ENCODE results near the gene YWHAH.

The YWHAH gene

DNA sequence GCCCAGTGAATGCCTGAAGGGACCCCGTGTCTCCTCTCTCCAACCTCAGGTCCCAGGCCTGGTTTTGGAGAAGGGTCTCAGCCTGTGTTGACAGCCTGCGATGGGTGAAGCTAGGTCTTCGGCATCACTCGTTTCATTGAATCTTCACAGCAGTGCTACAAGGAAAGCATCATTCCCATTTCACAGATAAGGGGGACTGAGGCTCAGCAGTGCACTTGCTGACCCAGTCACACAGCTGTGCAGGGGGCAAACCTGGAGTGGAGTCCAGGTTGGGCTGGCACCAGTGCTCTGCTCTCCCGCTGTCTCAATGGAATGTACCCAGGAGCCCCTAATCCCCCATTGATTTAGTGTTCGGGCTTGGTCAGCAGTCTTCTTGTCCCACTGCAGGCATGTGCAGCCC, 10.9 kb upstream of the YWHAH start:
- H3K27ac Mint-ChIP-seq, result no peak overlapping the region
- no peak overlapping the region for H3K4me3 Mint-ChIP-seq
- peaks cover 77% of the 10 kb centered on the region for H3K27me3 Mint-ChIP-seq
- CTCF ChIA-PET, result no interaction called here
- DNase-seq, result no peak
- no peaks in the 10 kb centered on the region for H3K36me3 Mint-ChIP-seq
- H3K4me1 Mint-ChIP-seq, result no peaks in the 10 kb centered on the region
- H3K9me3 Mint-ChIP-seq, result no peaks in the 10 kb centered on the region

DNA sequence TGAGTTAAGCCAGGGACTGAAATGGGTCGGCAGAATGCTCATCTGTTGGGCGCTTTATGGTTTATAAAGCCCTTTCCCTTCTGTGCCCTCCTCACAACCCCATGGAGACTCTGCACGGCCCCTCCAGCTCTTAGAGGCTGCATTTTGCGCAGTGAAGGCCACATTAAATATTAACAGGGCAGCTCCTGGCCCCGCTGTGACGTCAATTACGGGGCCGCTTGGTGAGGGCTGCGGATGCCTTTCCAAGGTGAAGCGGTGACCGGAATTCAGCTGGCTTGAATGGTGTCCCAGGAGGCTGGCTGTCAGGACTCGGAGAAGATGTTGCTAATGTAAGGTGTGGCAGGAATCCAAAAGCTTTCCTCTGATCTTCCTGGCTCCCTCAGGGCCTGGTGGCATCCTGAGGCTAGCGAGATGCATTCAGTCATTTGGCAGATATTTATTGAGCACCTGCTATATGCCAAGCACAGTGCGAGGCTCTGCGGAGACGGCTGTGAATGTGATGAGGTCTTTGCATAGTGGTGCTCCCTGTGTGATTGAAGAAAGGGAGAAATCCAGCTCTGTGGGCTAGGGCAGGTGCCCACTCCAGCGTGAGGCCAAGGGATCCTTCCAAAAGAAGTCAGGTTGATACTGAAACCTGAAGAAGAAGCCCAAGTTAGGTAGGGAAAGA, 10.4 kb upstream of the YWHAH start:
- no peaks in the 10 kb centered on the region for H3K36me3 Mint-ChIP-seq
- H3K27ac Mint-ChIP-seq, result no peak overlapping the region
- CTCF ChIA-PET, result no interaction called here
- peaks cover 75% of the 10 kb centered on the region for H3K27me3 Mint-ChIP-seq
- H3K4me1 Mint-ChIP-seq, result no peaks in the 10 kb centered on the region
- no peaks in the 10 kb centered on the region for H3K9me3 Mint-ChIP-seq
- DNase-seq, result no peak
- no peak overlapping the region for H3K4me3 Mint-ChIP-seq

DNA sequence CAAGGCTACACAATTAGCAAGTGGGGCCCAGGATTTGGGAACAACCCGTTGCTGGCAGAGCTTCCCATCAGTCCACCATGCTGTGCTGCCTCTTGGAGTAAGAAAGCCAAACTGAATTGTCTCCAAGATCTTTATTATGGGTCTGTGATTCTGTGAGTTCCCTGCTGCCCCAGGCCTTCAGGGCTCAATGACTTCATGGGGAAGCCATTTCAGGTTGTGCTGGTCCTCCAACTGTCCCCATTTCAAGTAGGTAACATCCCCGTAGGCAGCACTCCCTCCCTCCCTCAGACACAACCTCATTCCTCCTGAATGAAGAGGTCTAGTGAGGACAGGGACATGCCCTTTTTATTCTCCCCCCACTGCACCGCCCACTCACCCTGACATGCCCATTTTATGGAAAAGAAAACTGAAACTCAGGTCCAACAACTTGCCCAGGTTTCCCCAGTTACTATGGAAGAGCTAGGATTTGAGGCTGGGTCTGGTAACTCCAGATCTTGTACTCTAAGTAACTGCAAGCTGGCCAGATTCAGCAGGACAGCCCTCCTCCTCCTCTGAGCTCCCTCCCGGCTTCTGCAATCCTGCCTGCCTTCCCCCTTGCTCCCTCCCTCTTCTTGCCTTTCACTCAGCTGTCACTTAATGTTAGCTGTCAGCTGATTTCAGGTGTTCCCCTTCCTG, 8.2 kb upstream of the YWHAH start:
- Mint-ChIP-seq H3K4me1 (no peaks in the 10 kb centered on the region), H3K36me3 (no peaks in the 10 kb centered on the region), H3K4me3 (no peak overlapping the region), H3K9me3 (no peaks in the 10 kb centered on the region), H3K27me3 (peaks cover 64% of the 10 kb centered on the region), H3K27ac (no peak overlapping the region)
- no peak for DNase-seq
- CTCF ChIA-PET, result interaction anchor here (0.6 kb wide), 1 partner anchor 40 kb away, joined by 3 read pairs; no protein-coding TSS in a partner anchor

DNA sequence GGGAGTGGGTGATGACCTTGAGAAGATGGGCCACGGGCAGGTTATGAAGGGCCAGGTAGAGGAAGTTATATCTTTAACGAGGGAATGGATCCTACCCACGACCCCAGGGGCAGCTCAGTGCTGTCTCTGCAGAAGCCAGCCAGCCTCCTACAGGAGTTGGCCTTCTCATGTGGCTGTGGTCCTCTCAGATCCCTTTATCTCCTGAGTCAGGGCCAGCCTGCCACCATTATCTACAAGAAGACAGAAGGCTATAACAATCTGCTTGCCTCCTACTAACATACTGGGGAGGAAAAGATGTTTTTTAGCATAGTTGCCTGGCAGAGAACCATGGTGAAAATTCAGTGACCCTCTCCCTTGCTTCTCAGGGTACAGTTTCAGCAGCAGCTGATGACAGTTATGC, 7.0 kb upstream of the YWHAH start:
- CTCF ChIA-PET, result interaction anchor here (0.6 to 1.1 kb wide), 2 partner anchors 33 to 370 kb away, joined by 3 to 5 read pairs; no protein-coding TSS in a partner anchor
- no peaks in the 10 kb centered on the region for H3K36me3 Mint-ChIP-seq
- H3K9me3 Mint-ChIP-seq, result no peaks in the 10 kb centered on the region
- H3K27ac Mint-ChIP-seq, result no peak overlapping the region
- peaks cover 53% of the 10 kb centered on the region for H3K27me3 Mint-ChIP-seq
- peaks cover 4% of the 10 kb centered on the region for H3K4me1 Mint-ChIP-seq
- DNase-seq, result no peak
- no peak overlapping the region for H3K4me3 Mint-ChIP-seq

DNA sequence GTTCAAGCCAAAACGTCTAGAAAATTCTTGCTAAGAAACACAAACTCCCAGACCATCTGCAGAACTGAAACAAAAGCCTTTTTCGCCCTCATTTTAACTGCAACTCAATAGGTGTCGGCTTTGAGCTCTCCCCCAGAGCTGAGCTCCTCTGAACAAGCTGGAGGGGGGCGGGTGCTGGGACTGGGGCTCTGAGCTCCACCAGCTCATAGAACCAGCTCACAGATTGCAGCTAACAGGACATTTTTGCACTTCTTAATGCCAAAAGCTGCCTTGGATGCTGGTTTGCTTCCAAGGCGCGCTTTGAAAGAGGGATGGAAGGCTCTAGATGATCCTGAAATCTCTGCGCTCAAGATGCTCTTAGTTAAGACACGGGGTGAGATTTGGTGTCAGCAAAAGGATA, 6.0 kb upstream of the YWHAH start:
- Mint-ChIP-seq H3K4me3 (no peak overlapping the region), H3K4me1 (peaks cover 11% of the 10 kb centered on the region), H3K9me3 (no peaks in the 10 kb centered on the region), H3K36me3 (no peaks in the 10 kb centered on the region), H3K27ac (no peak overlapping the region), H3K27me3 (peaks cover 44% of the 10 kb centered on the region)
- CTCF ChIA-PET, result interaction anchor here (1.1 kb wide), 1 partner anchor 32 kb away, joined by 5 read pairs; no protein-coding TSS in a partner anchor
- no peak for DNase-seq

DNA sequence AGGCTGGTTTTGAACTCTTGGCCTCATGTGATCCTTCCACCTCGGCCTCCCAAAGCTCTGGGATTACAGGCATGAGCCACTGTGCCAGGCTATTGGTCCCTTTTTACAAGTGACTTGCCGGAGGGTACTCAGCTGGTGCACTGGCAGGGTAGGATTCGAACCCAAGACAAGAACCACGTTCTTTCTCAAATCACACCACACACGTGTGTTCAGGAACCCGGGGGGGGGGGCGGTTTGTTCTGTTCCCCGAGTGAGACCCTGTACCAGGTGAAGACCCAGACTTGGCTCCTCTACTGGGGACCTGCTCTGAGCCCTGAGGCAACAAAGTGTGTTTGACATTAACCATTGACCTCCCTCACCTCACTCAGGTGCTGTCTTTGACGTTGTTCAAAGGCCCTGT, 3.8 kb upstream of the YWHAH start:
- CTCF ChIA-PET, result no interaction called here
- H3K4me3 Mint-ChIP-seq, result no peak overlapping the region
- H3K4me1 Mint-ChIP-seq, result peaks cover 20% of the 10 kb centered on the region
- no peaks in the 10 kb centered on the region for H3K9me3 Mint-ChIP-seq
- no peaks in the 10 kb centered on the region for H3K36me3 Mint-ChIP-seq
- no peak for DNase-seq
- H3K27ac Mint-ChIP-seq, result no peak overlapping the region
- H3K27me3 Mint-ChIP-seq, result peaks cover 28% of the 10 kb centered on the region

DNA sequence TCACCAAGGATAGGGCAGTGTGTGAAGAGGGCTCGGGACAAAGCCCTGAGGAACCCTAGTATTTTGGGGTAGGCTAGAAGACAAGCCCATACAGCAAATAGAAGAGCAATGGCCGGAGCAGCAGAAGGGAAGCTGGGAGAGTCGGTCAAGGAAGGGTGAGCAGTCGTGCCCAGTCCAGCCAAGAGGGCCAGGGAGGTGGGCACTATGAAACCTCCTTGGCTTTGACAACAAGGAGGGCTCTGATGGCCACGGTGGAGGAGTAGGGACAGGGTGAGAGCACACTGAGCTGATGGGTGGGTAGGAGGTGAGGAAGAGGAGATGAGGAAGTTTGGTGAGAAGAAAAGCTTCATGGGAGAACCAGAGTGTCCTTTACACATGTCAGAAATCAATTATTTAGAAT, 2.2 kb upstream of the YWHAH start:
- CTCF ChIA-PET, result interaction anchor here (1.1 kb wide), 1 partner anchor 11 kb away, joined by 4 read pairs; no protein-coding TSS in a partner anchor
- H3K9me3 Mint-ChIP-seq, result no peaks in the 10 kb centered on the region
- H3K4me1 Mint-ChIP-seq, result peaks cover 22% of the 10 kb centered on the region
- no peak for DNase-seq
- H3K4me3 Mint-ChIP-seq, result peak overlapping the region; percentile 4
- peaks cover 17% of the 10 kb centered on the region for H3K27me3 Mint-ChIP-seq
- peaks cover under 1% of the 10 kb centered on the region for H3K36me3 Mint-ChIP-seq
- H3K27ac Mint-ChIP-seq, result peak overlapping the region; percentile 52

DNA sequence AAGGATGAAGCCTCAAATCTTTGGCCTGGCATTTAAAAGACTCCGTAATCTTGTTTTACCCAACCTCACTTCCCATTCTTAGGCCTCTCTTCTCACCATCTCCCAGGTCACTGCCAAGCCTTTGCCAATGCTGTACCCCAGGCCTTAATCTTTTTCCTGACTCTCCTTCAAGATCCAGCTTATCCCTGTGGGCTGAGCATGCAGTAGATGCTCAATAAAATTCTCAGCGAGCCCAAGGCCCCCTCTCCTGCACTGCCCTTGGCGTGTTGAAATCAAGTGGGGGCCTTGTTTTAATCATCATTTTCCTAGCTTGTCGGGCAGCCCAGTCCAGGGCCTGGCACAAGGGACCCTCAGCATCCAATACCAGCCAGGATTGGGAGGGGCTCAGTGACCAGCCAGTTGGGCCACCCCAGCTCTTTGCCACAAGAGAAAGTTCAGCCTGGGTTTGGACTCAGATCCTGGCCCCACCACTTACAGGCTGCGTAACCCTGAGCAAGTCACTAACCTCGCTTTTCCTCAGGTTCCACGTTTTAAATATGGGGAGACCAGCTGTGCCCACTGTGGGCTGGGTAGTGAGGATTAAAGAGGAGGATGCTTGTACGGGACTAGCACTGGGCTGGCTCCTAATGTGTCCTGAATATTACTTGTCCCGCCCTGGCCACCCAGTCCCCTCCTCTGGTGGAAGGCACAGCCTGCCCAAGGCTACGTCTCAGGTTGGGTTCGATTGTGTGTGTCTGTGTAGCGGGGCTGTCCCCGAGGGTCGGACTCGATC, 943 bp upstream of the YWHAH start:
- Mint-ChIP-seq H3K9me3 (no peaks in the 10 kb centered on the region), H3K27ac (peak overlapping the region; percentile 94), H3K4me1 (peaks cover 31% of the 10 kb centered on the region), H3K27me3 (peaks cover 6% of the 10 kb centered on the region), H3K4me3 (no peak overlapping the region), H3K36me3 (peaks cover 11% of the 10 kb centered on the region)
- CTCF ChIA-PET, result interaction anchor here (1.0 kb wide), 1 partner anchor 277 kb away, joined by 4 read pairs; no protein-coding TSS in a partner anchor
- no peak for DNase-seq

DNA sequence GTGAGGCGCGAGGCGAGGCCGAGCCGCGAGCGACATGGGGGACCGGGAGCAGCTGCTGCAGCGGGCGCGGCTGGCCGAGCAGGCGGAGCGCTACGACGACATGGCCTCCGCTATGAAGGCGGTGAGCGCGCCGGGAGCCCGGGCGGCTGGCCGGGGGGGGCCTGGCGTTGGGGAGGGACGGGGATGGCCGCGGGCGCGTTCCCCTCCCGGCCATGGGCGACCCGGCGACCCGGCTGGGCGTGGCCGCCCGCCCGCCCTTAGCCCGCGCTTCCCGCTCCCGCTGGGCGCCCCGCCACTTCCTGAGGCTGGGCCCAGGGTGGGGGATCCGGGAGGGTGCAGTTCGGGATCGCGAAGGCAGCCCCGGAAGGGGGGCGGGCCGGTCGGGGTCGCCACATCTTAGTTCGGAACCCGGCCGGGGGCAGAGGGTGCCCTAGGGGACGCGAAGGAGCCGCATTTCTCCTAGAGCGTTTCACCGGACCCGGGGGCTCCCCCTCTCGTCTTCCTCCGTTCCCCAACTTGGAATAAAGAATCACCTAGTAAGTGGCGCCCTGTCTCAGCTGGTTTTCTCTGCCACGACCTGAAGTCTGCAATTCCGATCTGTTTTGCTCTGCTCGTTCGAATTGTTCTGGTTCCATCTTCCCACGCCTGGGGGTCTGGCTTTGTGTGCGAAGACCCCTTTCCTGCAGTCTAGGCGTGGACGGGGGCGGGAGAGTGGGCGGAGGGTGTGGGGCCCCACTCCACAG, 536 bp downstream of the YWHAH start:
- Mint-ChIP-seq H3K4me3 (no peak overlapping the region), H3K9me3 (no peaks in the 10 kb centered on the region), H3K27ac (peak overlapping the region; percentile 79), H3K4me1 (peaks cover 39% of the 10 kb centered on the region), H3K36me3 (peaks cover 19% of the 10 kb centered on the region), H3K27me3 (no peaks in the 10 kb centered on the region)
- CTCF ChIA-PET, result interaction anchor here (0.7 to 6.7 kb wide), 3 partner anchors 86 to 280 kb away, joined by 3 to 37 read pairs (median 4); no protein-coding TSS in a partner anchor
- peak; percentile 60 for DNase-seq

DNA sequence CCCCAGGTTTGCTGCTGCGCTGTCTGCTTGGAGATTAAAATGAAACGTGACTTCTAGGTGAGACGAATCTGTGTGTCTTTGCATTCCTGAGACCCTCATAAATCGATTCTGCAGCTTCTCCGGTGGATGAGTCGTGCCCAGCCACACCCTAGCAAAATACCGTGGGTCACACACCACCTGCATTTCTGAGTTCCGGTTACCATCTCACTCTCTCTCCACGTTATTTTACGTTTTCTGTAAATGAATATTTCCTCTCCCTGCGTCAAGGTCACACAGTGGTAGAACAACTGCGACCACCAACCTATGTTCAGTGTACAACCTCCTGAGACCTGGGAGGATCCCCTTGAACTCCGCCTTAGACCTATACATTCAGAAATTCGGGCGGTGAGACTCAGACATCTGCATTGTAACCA, 1.1 kb downstream of the YWHAH start:
- no peak overlapping the region for H3K27ac Mint-ChIP-seq
- H3K27me3 Mint-ChIP-seq, result no peaks in the 10 kb centered on the region
- H3K4me1 Mint-ChIP-seq, result peaks cover 42% of the 10 kb centered on the region
- no peaks in the 10 kb centered on the region for H3K9me3 Mint-ChIP-seq
- H3K4me3 Mint-ChIP-seq, result no peak overlapping the region
- CTCF ChIA-PET, result interaction anchor here (0.9 to 6.7 kb wide), 2 partner anchors 122 to 280 kb away, joined by 4 to 37 read pairs; no protein-coding TSS in a partner anchor
- peak; percentile 24 for DNase-seq
- peaks cover 23% of the 10 kb centered on the region for H3K36me3 Mint-ChIP-seq

DNA sequence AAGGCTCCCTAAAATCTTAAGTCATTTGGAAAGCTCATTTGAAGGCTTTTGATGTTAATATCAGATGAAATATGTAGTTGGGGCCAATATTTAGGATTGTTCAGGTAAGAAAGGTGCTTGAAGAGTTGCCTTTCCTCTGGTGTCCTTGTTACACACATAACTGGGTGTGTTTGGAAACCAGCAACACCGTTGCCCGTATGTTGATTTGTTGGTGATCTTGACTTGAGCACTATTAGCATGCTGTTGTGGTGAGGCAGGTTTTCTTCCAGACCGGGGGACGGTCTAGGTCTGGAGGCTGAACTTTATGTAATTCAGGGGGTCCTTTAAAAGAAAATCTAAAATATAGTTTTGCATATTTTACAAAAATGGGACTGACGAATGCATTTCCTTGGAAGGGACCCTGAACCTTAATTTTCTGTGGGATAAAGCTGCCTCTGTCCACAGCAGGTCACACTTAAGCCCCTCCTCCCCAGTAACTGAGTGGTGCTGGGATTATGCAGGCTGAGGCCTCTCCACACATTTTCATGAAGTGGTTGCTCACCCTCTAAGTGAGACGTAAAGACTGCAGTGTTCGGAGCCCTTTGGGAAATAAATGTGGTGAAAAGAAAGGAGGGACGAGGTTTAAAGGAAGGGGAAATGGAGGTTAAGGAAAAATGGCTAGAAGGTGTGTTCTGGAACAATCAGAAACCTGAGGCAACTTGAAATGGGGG, 1.8 kb downstream of the YWHAH start:
- Mint-ChIP-seq H3K27me3 (no peaks in the 10 kb centered on the region), H3K9me3 (no peaks in the 10 kb centered on the region), H3K36me3 (peaks cover 28% of the 10 kb centered on the region), H3K4me1 (peaks cover 47% of the 10 kb centered on the region), H3K4me3 (no peak overlapping the region), H3K27ac (no peak overlapping the region)
- CTCF ChIA-PET, result interaction anchor here (6.7 kb wide), 1 partner anchor 281 kb away, joined by 37 read pairs; no protein-coding TSS in a partner anchor
- no peak for DNase-seq

DNA sequence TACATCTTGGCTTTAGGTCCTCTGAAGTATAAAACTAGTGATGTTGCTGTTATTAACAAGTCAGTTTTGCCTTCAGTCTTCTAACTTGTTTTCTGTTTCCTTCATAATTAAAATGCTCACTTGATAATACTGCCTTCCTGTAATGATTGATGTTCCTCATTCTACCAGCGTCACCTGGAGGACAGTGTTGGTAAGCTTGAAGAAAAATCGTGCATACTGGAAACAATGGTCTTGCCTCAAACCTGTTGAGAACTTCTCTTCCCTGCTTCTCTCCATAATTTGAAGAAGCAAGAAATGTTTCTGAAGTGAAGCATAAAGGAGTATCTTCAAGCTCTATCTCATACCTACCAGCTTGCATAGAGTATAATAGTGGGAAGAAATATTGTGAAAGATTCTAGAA, 3.0 kb downstream of the YWHAH start:
- CTCF ChIA-PET, result interaction anchor here (0.6 to 6.7 kb wide), 4 partner anchors 9 to 282 kb away, joined by 3 to 37 read pairs (median 7); no protein-coding TSS in a partner anchor
- H3K27me3 Mint-ChIP-seq, result no peaks in the 10 kb centered on the region
- peak overlapping the region; percentile 82 for H3K27ac Mint-ChIP-seq
- no peaks in the 10 kb centered on the region for H3K9me3 Mint-ChIP-seq
- H3K36me3 Mint-ChIP-seq, result peaks cover 39% of the 10 kb centered on the region
- peak overlapping the region; percentile 35 for H3K4me3 Mint-ChIP-seq
- DNase-seq, result peak; percentile 67
- peaks cover 55% of the 10 kb centered on the region for H3K4me1 Mint-ChIP-seq

DNA sequence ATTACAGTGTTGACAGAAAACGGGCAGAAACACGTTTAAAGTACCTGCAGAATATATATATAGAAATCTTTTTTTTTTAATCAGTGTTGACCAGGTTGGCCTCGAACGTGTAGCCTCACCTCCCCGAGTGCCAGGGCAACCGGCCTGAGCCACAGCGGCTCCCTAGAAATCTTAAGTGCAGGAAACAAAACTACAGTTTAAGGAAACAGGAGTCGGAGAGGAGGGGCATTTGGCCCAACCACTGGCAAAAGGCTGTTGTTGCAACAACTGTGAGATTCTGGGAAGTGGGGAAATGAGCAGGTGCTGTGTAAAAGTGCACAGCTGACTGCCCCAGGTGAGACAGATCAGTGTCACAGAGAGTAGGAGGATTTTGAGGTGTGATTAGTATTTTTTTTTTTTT, 3.7 kb downstream of the YWHAH start:
- Mint-ChIP-seq H3K9me3 (no peaks in the 10 kb centered on the region), H3K27ac (no peak overlapping the region), H3K36me3 (peaks cover 40% of the 10 kb centered on the region), H3K27me3 (no peaks in the 10 kb centered on the region), H3K4me1 (peaks cover 57% of the 10 kb centered on the region), H3K4me3 (no peak overlapping the region)
- no peak for DNase-seq
- CTCF ChIA-PET, result interaction anchor here (1.0 to 6.7 kb wide), 3 partner anchors 8 to 283 kb away, joined by 6 to 37 read pairs (median 8); no protein-coding TSS in a partner anchor
